Vagina (tissue), 2 donors: ENCODE measurements around the gene PRPF19.

Source experiments
- POLR2A ChIP-seq, 2 donors: fragments of 450-650 bp; IDR thresholded peaks; one replicate each; pipeline ENCODE4 v1.6.1; 2017; ENCODE audit warnings: antibody characterized with exemption in 2 of 2, mild to moderate bottlenecking in 2 of 2, moderate library complexity in 2 of 2
- TF ChIP-seq, protein P1 (sequence below), 3 experiments: fragments of 450-650 bp in 2 of 3; fragments of 200-600 bp in 1 of 3; sonication (generic) in 1 of 3; IDR thresholded peaks; one replicate each; pipeline ENCODE4 v1.5.1; 2017 to 2019; ENCODE audit warnings: antibody characterized with exemption in 3 of 3, mild to moderate bottlenecking in 2 of 3, moderate library complexity in 2 of 3

DNA sequence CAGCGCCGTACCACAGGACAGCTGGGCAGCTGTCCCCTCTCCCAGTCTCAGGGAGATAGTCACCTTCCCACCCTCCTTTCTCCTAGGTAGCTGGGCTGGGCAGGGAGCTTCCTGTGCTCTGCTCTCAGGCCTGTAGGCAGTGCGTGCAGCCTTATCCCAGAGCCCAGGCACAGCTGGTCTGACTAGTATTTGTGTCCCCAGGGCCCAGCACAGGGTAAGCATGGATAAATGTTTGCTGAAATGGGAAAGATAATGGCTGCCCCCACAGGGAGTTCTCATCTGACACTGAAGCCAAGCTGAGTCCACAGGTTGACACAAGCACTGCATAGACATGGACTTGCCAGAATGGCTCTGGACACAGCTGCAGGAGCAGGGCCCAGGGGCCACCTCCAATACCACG lies 35.8 kb upstream of the PRPF19 start:
- TF ChIP-seq, protein P1, sequence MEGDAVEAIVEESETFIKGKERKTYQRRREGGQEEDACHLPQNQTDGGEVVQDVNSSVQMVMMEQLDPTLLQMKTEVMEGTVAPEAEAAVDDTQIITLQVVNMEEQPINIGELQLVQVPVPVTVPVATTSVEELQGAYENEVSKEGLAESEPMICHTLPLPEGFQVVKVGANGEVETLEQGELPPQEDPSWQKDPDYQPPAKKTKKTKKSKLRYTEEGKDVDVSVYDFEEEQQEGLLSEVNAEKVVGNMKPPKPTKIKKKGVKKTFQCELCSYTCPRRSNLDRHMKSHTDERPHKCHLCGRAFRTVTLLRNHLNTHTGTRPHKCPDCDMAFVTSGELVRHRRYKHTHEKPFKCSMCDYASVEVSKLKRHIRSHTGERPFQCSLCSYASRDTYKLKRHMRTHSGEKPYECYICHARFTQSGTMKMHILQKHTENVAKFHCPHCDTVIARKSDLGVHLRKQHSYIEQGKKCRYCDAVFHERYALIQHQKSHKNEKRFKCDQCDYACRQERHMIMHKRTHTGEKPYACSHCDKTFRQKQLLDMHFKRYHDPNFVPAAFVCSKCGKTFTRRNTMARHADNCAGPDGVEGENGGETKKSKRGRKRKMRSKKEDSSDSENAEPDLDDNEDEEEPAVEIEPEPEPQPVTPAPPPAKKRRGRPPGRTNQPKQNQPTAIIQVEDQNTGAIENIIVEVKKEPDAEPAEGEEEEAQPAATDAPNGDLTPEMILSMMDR (IDR thresholded peaks at IDR 0.05) = no peak
- no peak for TF ChIP-seq POLR2A (IDR thresholded peaks at IDR 0.05)
